ENCODE measurements around the gene MAP1LC3B.

The MAP1LC3B gene

DNA sequence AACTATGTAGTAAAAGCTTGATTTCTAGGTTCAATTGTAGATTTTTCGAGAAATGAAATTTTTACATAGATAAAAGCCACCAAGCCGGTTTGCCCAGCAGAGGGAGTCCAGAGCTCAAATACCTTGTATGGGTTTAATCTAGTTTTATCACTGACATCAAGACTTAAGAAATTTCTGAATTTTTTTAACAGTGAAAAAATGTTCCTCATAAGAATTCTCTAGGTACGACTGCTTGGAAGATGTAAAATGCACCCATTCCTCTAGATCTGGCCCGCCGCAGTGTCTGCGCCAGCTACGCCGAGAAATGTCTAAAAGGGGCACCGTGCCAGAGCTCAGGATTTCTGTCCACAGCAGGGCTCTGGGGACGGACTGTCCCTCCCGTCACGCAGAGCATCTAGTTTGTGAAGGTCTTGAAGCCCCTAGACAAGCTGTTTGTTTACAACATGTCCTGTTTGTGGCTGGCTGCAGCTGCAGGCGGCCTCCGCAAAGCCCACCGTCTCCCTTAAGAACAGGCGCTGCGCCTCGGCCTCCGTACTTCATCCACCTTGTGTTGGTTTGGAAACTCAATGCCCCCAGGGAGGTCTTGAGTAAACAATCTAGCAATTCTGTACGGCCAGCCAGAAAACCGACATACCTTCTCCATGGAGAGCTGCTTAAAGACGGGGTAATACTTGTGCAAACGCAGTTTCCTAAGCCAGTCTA, 24.8 kb downstream of the MAP1LC3B start:
- Histone ChIP-seq H3K9ac (ENCODE audit: low read length) (no peak overlapping the region), H2BK15ac (replicated peaks; ENCODE audit: low read depth) (no peak overlapping the region), H3K27ac (ENCODE audit: low read depth, low read length) (no peak overlapping the region), H3K4me3 (ENCODE audit: low read length) (no peak overlapping the region), H3K23ac (ENCODE audit: low read length) (no peak overlapping the region), H3K36me3 (ENCODE audit: control insufficient read depth, insufficient read depth, low read length) (peaks cover 1% of the 10 kb centered on the region), H2AK5ac (ENCODE audit: low read length) (no peak overlapping the region), H2BK120ac (ENCODE audit: low read depth, low read length) (no peak overlapping the region), H3K56ac (ENCODE audit: low read length) (no peak overlapping the region), H4K8ac (ENCODE audit: low read depth, low read length) (no peak overlapping the region), H3K79me1 (ENCODE audit: low read length) (no peaks in the 10 kb centered on the region), H3K27me3 (ENCODE audit: insufficient read depth, low read length, poor library complexity) (no peaks in the 10 kb centered on the region), H3K4me1 (ENCODE audit: control insufficient read depth, low read depth, low read length) (no peaks in the 10 kb centered on the region), H3K18ac (ENCODE audit: low read length) (no peak overlapping the region), H3K79me2 (ENCODE audit: control insufficient read depth, insufficient read depth, low read length) (no peaks in the 10 kb centered on the region), H3K4ac (ENCODE audit: low read depth, low read length) (no peak overlapping the region), H4K5ac (ENCODE audit: low read length) (no peak overlapping the region), H2BK5ac (ENCODE audit: low read length) (no peak overlapping the region), H3K4me2 (ENCODE audit: low read length) (no peak overlapping the region)
- no CpG with 5 or more reads among the region's 23 CpGs for WGBS (ENCODE audit: extremely low coverage, insufficient coverage, low lambda C conversion rate)
- DNase-seq, result no peak

DNA sequence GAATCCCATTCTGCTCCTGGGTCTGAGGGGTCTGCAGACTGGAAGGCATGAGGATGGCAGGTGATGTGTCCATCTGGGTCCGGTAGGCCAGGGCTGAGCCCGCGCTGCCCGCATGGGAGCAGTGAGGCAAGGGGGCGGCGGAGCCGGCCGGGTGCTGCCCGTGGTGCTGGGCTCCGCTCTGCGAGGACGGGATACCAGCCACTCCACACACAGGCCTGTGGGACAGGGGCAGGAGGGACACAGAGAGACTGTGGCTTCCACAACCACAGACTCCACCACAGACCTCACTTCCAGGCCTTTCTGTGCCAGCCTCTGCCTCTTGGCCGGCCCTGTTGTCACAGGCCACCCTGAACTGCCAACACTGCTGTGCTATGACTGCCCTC, 25.4 kb downstream of the MAP1LC3B start:
- H3K18ac ChIP-seq (ENCODE audit: low read length), result no peak overlapping the region
- H3K36me3 ChIP-seq (ENCODE audit: control insufficient read depth, insufficient read depth, low read length), result peaks cover 1% of the 10 kb centered on the region
- no peaks in the 10 kb centered on the region for H3K4me1 ChIP-seq (ENCODE audit: control insufficient read depth, low read depth, low read length)
- no peak overlapping the region for H4K5ac ChIP-seq (ENCODE audit: low read length)
- H3K27ac ChIP-seq (ENCODE audit: low read depth, low read length), result no peak overlapping the region
- H3K79me1 ChIP-seq (ENCODE audit: low read length), result no peaks in the 10 kb centered on the region
- WGBS (ENCODE audit: extremely low coverage, insufficient coverage, low lambda C conversion rate), result no CpG with 5 or more reads among the region's 13 CpGs
- no peak overlapping the region for H3K56ac ChIP-seq (ENCODE audit: low read length)
- no peak overlapping the region for H3K23ac ChIP-seq (ENCODE audit: low read length)
- H2AK5ac ChIP-seq (ENCODE audit: low read length), result no peak overlapping the region
- H3K27me3 ChIP-seq (ENCODE audit: insufficient read depth, low read length, poor library complexity), result no peaks in the 10 kb centered on the region
- H3K4me3 ChIP-seq (ENCODE audit: low read length), result no peak overlapping the region
- no peak overlapping the region for H2BK120ac ChIP-seq (ENCODE audit: low read depth, low read length)
- DNase-seq, result no peak
- H3K9ac ChIP-seq (ENCODE audit: low read length), result no peak overlapping the region
- H3K4me2 ChIP-seq (ENCODE audit: low read length), result no peak overlapping the region
- H2BK5ac ChIP-seq (ENCODE audit: low read length), result no peak overlapping the region
- no peak overlapping the region for H2BK15ac ChIP-seq (replicated peaks; ENCODE audit: low read depth)
- H4K8ac ChIP-seq (ENCODE audit: low read depth, low read length), result no peak overlapping the region
- H3K79me2 ChIP-seq (ENCODE audit: control insufficient read depth, insufficient read depth, low read length), result no peaks in the 10 kb centered on the region
- H3K4ac ChIP-seq (ENCODE audit: low read depth, low read length), result no peak overlapping the region

DNA sequence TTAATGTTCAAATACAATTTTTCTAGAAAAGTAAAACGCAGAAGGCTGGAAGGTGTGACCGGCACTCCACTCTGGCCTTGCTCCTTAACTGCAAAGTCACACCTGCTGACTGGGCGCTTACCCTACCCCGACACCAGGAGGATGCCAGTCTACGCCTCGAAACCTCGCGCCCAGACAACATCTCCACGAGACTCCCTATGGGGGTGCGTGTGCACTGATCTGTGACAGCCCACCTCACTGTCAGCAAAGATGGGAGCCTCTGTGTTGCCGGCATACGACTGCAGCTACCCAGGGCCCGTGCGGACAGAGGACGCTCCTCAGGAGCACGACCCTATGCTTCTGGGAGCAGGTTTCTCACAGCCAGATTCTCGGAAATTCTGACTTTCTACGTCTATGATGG, 26.1 kb downstream of the MAP1LC3B start:
- Histone ChIP-seq H3K79me2 (ENCODE audit: control insufficient read depth, insufficient read depth, low read length) (no peaks in the 10 kb centered on the region), H2BK120ac (ENCODE audit: low read depth, low read length) (no peak overlapping the region), H3K27me3 (ENCODE audit: insufficient read depth, low read length, poor library complexity) (no peaks in the 10 kb centered on the region), H3K4me2 (ENCODE audit: low read length) (no peak overlapping the region), H4K8ac (ENCODE audit: low read depth, low read length) (no peak overlapping the region), H2BK5ac (ENCODE audit: low read length) (no peak overlapping the region), H3K4me3 (ENCODE audit: low read length) (no peak overlapping the region), H3K79me1 (ENCODE audit: low read length) (no peaks in the 10 kb centered on the region), H3K36me3 (ENCODE audit: control insufficient read depth, insufficient read depth, low read length) (peaks cover 1% of the 10 kb centered on the region), H3K4ac (ENCODE audit: low read depth, low read length) (no peak overlapping the region), H3K27ac (ENCODE audit: low read depth, low read length) (no peak overlapping the region), H2AK5ac (ENCODE audit: low read length) (no peak overlapping the region), H3K18ac (ENCODE audit: low read length) (no peak overlapping the region), H3K23ac (ENCODE audit: low read length) (no peak overlapping the region), H3K4me1 (ENCODE audit: control insufficient read depth, low read depth, low read length) (no peaks in the 10 kb centered on the region), H3K9ac (ENCODE audit: low read length) (no peak overlapping the region), H2BK15ac (replicated peaks; ENCODE audit: low read depth) (no peak overlapping the region), H4K5ac (ENCODE audit: low read length) (no peak overlapping the region), H3K56ac (ENCODE audit: low read length) (no peak overlapping the region)
- no peak for DNase-seq
- WGBS (ENCODE audit: extremely low coverage, insufficient coverage, low lambda C conversion rate), result no CpG with 5 or more reads among the region's 18 CpGs

DNA sequence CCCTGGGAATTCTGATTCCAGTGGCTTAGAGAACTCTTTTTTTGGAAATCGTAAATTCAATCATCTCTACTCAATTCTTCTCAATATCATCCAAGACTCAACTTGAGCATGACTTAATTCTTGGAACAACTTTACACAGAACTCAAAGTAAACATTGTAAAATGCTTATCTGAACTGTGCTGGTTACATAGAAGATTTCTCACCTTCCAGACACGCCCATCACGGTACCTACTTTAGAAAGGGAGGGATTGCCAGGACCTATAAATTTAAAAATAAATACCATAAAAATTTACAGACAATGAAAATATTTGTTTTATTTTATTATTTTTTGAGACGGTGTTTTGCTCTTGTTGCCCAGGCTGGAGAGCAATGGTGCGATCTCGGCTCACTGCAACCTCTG, 26.5 kb downstream of the MAP1LC3B start:
- no peak for DNase-seq
- no peak overlapping the region for H3K4me3 ChIP-seq (ENCODE audit: low read length)
- no peak overlapping the region for H2BK15ac ChIP-seq (replicated peaks; ENCODE audit: low read depth)
- H2BK5ac ChIP-seq (ENCODE audit: low read length), result no peak overlapping the region
- H3K4me1 ChIP-seq (ENCODE audit: control insufficient read depth, low read depth, low read length), result no peaks in the 10 kb centered on the region
- H3K4ac ChIP-seq (ENCODE audit: low read depth, low read length), result no peak overlapping the region
- H4K8ac ChIP-seq (ENCODE audit: low read depth, low read length), result no peak overlapping the region
- H2BK120ac ChIP-seq (ENCODE audit: low read depth, low read length), result no peak overlapping the region
- H3K27me3 ChIP-seq (ENCODE audit: insufficient read depth, low read length, poor library complexity), result no peaks in the 10 kb centered on the region
- peaks cover 1% of the 10 kb centered on the region for H3K36me3 ChIP-seq (ENCODE audit: control insufficient read depth, insufficient read depth, low read length)
- H4K5ac ChIP-seq (ENCODE audit: low read length), result no peak overlapping the region
- H3K56ac ChIP-seq (ENCODE audit: low read length), result no peak overlapping the region
- H3K4me2 ChIP-seq (ENCODE audit: low read length), result no peak overlapping the region
- WGBS (ENCODE audit: extremely low coverage, insufficient coverage, low lambda C conversion rate), result no CpG with 5 or more reads among the region's 6 CpGs
- no peaks in the 10 kb centered on the region for H3K79me1 ChIP-seq (ENCODE audit: low read length)
- H3K79me2 ChIP-seq (ENCODE audit: control insufficient read depth, insufficient read depth, low read length), result no peaks in the 10 kb centered on the region
- H3K9ac ChIP-seq (ENCODE audit: low read length), result no peak overlapping the region
- H3K27ac ChIP-seq (ENCODE audit: low read depth, low read length), result no peak overlapping the region
- no peak overlapping the region for H3K23ac ChIP-seq (ENCODE audit: low read length)
- H3K18ac ChIP-seq (ENCODE audit: low read length), result no peak overlapping the region
- no peak overlapping the region for H2AK5ac ChIP-seq (ENCODE audit: low read length)

DNA sequence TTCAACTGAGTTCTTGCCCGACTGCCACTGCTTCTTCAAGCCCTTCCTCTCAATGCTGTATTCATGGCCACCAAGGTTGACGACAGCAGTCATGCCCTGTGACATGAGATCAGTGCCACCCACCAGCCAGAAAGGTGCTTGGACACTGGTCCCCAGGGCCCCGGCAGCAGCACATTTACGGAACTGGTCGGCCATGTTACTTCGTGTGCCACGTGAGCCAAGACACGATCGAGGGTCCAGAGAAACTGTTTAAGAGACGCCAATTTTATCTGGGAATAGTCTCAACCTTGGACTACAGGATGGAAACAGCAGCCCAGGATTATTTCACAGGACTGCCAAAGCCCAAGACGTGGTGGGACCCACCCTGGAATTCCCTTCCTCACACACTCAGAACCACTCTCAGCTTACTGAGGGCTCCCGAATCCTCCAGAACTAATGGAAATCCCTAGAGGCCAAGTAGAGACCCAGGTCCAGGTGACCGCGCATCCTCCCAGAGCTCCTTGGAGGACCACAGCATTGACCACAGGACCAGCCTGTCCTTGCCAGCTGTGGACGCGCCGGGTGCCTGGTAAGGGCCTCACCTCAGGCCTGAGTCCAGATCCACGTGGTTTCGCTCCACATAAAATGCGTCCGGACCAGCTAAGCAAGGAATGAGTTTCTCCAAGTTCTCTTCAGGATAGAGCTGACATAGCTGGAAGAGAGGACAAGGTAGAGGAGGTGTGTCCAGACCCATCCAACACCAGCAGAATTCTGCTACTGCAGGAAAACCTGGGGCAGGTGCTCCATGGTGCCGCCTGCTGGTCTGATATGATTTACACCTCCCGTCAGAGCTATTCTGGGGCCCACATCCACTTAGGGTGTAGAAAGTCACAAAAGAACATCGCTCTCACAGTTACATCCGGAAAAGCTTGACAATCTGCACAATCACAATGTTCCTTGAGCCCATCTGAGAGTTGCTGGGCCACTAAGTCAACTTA, 28.2 kb downstream of the MAP1LC3B start:
- Histone ChIP-seq H4K5ac (ENCODE audit: low read length) (no peak overlapping the region), H3K79me2 (ENCODE audit: control insufficient read depth, insufficient read depth, low read length) (no peaks in the 10 kb centered on the region), H4K8ac (ENCODE audit: low read depth, low read length) (no peak overlapping the region), H3K27ac (ENCODE audit: low read depth, low read length) (no peak overlapping the region), H2AK5ac (ENCODE audit: low read length) (no peak overlapping the region), H3K56ac (ENCODE audit: low read length) (no peak overlapping the region), H3K36me3 (ENCODE audit: control insufficient read depth, insufficient read depth, low read length) (peaks cover 1% of the 10 kb centered on the region), H3K23ac (ENCODE audit: low read length) (no peak overlapping the region), H3K4ac (ENCODE audit: low read depth, low read length) (no peak overlapping the region), H3K79me1 (ENCODE audit: low read length) (no peaks in the 10 kb centered on the region), H3K27me3 (ENCODE audit: insufficient read depth, low read length, poor library complexity) (no peaks in the 10 kb centered on the region), H3K4me1 (ENCODE audit: control insufficient read depth, low read depth, low read length) (no peaks in the 10 kb centered on the region), H2BK5ac (ENCODE audit: low read length) (no peak overlapping the region), H3K18ac (ENCODE audit: low read length) (no peak overlapping the region), H3K4me2 (ENCODE audit: low read length) (no peak overlapping the region), H3K9ac (ENCODE audit: low read length) (no peak overlapping the region), H3K4me3 (ENCODE audit: low read length) (no peak overlapping the region), H2BK15ac (replicated peaks; ENCODE audit: low read depth) (no peak overlapping the region), H2BK120ac (ENCODE audit: low read depth, low read length) (no peak overlapping the region)
- DNase-seq, result no peak
- WGBS (ENCODE audit: extremely low coverage, insufficient coverage, low lambda C conversion rate), result no CpG with 5 or more reads among the region's 25 CpGs
